GM19193 (cell line): ENCODE data around the gene SLC2A4.

Experiments used
- POLR2A ChIP-seq: IDR thresholded peaks from 4 replicates; pipeline ENCODE4 v1.6.1; 2011; ENCODE audit not compliant: insufficient read depth, insufficient read length; ENCODE audit errors: extremely low read depth

Gene SLC2A4

GRCh38 chr17:7295230-7296180 is 14.0 kb downstream of the SLC2A4 start:
- no peak for TF ChIP-seq POLR2A

DNA sequence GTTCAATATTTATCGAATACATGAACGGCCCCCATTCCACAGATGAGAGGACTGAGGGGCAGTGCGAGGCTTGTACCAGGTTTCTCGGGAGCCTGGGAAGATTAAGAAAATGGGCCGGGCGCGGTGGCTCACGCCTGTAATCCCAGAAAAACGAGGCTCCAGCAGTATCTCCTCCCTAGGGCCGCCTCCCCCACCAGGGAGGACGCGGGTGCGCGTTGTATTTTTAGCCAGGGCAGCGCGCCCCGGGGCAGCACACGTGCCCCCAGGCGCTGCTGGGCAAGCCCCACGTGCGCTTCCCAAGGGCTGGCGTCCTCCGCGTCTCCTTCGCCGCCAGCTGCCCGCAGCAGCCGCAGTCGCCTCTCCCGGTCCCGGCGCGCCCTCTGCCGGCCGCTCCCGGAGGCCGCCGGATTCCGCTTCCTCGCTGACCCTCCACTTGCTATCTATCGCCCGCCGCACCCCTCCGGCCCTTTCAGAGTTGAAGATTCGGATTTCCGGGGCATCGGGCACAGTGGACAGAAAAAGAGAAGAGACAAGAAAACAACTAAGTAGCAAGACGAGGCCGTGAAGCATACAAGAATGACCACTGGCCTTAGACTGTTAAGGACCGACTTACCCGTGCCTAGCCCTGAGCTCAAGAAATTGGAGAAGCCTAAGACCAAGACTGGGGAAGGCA is 14.8 kb downstream of the SLC2A4 start:
- no peak for TF ChIP-seq POLR2A

- no peak for TF ChIP-seq POLR2A
Observed at GRCh38 chr17:7304179-7304578, 22.7 kb downstream of the SLC2A4 start.

- TF ChIP-seq POLR2A: peak; percentile 89
Observed at GRCh38 chr17:7306911-7307685, 25.6 kb downstream of the SLC2A4 start, which contains the start of gene EIF5A. EIF5A (plus strand) TSS chr17:7307628; CDS start chr17:7309636, 2,008 bp downstream.

DNA sequence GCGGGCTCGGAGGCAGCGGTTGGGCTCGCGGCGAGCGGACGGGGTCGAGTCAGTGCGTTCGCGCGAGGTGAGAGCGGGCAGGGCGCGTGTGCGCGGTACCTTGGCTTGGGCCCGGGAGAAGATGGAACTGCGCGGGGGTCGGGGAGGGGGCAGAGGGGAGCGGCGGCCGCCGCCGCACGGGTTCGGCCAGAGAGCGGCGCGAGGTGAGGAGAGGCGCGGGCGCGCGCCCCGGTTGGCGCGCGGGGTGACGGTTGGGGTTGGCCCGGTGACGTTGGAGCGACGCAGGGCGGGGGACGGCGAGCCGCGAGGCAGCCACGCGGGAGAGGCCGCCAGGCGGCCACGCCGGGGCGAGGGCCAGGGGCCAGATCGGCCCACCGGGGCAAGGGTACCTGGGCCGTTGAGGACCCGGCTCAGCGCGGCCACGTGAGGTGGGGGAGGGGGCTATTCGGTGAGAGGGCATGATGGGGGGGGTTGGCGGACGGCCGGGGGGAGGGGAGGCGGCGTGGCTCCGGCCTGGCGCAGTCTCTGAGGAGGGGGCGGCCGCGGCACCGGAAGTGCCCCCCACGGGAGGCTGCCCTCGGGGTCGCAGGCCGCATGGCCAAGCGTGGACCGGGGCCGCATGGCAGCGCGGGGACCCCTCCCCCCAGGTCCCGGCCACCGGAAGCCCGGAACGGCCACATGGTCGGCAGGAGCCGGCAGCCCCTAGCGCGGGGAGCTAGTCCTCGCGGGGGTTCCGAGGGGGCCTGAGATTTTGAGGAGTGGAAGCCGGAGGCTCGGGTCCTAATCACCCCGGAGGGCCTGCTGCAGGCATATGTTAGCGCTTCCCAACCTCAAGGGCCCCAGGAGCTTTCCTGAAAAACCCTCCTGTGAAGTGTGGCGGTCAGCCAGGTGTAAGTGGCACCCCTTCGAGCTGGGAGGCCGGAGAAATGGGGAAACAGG is 26.4 kb downstream of the SLC2A4 start:
- no peak for TF ChIP-seq POLR2A

DNA sequence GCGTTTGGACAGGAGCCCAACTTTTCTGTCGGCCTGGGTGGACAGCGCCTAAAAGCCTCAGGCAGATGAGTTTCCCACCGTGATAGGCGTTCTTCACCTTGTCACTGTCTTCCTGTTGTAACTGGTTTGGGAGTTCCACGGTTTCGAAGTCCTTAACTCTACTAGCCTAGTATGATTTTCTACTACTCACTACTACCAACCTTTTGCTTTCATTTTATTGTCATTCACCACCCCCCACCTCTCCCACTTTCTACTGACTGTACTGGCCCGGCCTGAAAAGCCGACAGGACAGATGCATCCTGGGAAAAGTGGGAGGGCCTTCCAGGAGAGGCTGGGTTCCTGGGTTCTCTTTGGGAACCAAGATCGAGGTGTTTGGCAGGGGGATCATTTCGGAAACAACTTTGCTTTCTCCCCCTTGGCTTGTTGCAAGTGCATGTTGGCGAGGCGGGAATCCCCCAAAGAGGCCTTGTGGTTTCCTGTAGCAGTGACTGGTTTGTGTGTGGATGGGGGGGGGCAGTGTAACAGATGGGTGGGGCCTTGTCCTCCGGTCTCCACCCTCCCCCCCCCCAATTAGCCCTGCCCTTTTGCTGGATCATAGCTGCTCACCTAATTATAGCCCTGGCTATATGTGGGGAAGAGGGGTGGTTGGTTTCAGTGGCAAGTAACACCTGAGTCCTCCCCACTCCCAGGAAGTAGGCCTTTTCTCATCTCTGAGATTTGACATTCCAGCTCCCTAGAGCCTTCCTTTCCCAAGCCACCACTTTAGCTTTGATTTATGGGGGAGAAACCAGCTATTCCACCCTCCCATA is 27.3 kb downstream of the SLC2A4 start:
- peak; percentile 57 for TF ChIP-seq POLR2A

DNA sequence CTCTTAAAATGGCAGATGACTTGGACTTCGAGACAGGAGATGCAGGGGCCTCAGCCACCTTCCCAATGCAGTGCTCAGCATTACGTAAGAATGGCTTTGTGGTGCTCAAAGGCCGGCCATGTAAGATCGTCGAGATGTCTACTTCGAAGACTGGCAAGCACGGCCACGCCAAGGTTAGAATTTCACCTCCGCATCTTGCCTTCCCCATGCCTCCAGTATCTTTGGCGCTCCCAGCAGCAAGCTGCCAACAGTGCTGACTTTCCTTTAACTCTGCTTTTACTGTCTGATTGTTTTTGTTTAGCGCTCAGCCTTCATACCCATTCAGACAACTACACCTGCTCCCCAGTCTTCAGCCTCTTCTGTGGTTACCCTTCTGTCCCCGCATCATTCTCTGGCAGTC is 28.1 kb downstream of the SLC2A4 start:
- no peak for TF ChIP-seq POLR2A

DNA sequence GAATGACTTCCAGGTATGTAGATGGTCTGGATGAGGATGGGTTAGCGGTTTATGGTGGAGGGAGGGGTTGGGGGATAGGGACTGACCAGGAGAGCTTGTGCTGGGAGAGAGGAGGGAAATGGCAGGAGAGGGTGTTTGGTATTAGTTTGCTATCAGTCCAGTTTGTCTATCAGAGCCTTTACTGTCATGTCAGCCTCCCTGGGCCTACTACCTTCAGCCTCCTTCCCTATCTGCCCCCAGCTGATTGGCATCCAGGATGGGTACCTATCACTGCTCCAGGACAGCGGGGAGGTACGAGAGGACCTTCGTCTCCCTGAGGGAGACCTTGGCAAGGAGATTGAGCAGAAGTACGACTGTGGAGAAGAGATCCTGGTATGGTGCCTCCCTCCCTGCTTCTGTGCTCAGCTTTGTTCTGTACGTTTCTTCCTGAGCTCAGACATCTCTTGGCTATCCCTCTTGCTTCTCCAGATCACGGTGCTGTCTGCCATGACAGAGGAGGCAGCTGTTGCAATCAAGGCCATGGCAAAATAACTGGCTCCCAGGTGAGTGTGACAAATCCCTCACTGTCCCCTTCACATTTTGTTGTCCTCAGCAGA is 29.7 kb downstream of the SLC2A4 start:
- no peak for TF ChIP-seq POLR2A

GRCh38 chr17:7312432-7313087 is 31.0 kb downstream of the SLC2A4 start:
- no peak for TF ChIP-seq POLR2A

GRCh38 chr17:7313088-7313889 is 31.8 kb downstream of the SLC2A4 start:
- peak; percentile 48 for TF ChIP-seq POLR2A

GRCh38 chr17:7313890-7314718 is 32.6 kb downstream of the SLC2A4 start:
- no peak for TF ChIP-seq POLR2A
